Immature natural killer cell (primary cell): ENCODE data around the gene GSC. TPM values are rescaled to one million over a fixed set of nuclear protein-coding genes. Genes with fewer than 3 reads are reported as not detected.
"Not testable (repeated sequence)": the region's sequence is repeated elsewhere in the genome, so short reads cannot be mapped to it uniquely, and the experiment has no call there.

ENCODE experiments used
- DNase-seq, 3 donors: peaks; one replicate each; pipeline ENCODE4 v3.0.0; 2022; ENCODE audit warnings: mixed read lengths in 1 of 3
- H3K27ac Mint-ChIP-seq, 6 donors: one replicate each; pipeline ENCODE4 v1.8.0; 2020; ENCODE audit warnings: mixed read lengths in 6 of 6, mild to moderate bottlenecking in 5 of 6, inconsistent platforms in 4 of 6, moderate library complexity in 3 of 6
- H3K27me3 Mint-ChIP-seq, 3 donors: one replicate each; pipeline ENCODE4 v1.8.0; 2020 to 2021; ENCODE audit warnings: low read depth in 3 of 3, mild to moderate bottlenecking in 3 of 3, mixed read lengths in 3 of 3, moderate library complexity in 3 of 3, inconsistent platforms in 1 of 3
- H3K36me3 Mint-ChIP-seq, 3 donors: one replicate each; pipeline ENCODE4 v1.8.0; 2020; ENCODE audit warnings: mixed read lengths in 3 of 3, inconsistent platforms in 2 of 3, mild to moderate bottlenecking in 2 of 3
- H3K4me1 Mint-ChIP-seq, 2 donors: one replicate each; pipeline ENCODE4 v1.8.0; 2020; ENCODE audit warnings: inconsistent platforms in 2 of 2, mild to moderate bottlenecking in 2 of 2, mixed read lengths in 2 of 2, moderate library complexity in 1 of 2
- H3K4me3 Mint-ChIP-seq, 5 donors: one replicate each; pipeline ENCODE4 v1.8.0; 2020; ENCODE audit warnings: mild to moderate bottlenecking in 5 of 5, mixed read lengths in 5 of 5, inconsistent platforms in 3 of 5, moderate library complexity in 3 of 5
- H3K9me3 Mint-ChIP-seq, 6 donors: one replicate each; pipeline ENCODE4 v1.8.0; 2020; ENCODE audit warnings: mild to moderate bottlenecking in 6 of 6, mixed read lengths in 6 of 6, inconsistent platforms in 4 of 6, moderate library complexity in 3 of 6
- polyA plus RNA-seq, 3 donors: library from polyadenylated mRNA; unstranded; fragments of 300-500 nt; fragmentation: Illumina TruSeq; gene quantifications; one replicate each; pipeline ENCODE4 v1.2.3, GENCODE V29; 2021

The GSC gene
- polyA plus RNA-seq, 3 donors from 2014 or later, result not detected

- Mint-ChIP-seq H3K9me3 (no peaks in the 10 kb centered on the region), H3K4me1 (no peaks in the 10 kb centered on the region), H3K4me3 (no peak overlapping the region), H3K27me3 (peaks cover 4 to 6% (median 5%) of the 10 kb centered on the region in 3 donors), H3K27ac (no peak overlapping the region), H3K36me3 (no peaks in the 10 kb centered on the region)
- no peak for DNase-seq
Observed at GRCh38 chr14:94748667-94749347, 21.1 kb downstream of the GSC start.

GRCh38 chr14:94747739-94748138 is 22.2 kb downstream of the GSC start:
- Mint-ChIP-seq H3K36me3 (no peaks in the 10 kb centered on the region), H3K9me3 (no peaks in the 10 kb centered on the region), H3K27me3 (peaks cover 4 to 6% (median 5%) of the 10 kb centered on the region in 3 donors), H3K27ac (no peak overlapping the region), H3K4me1 (no peaks in the 10 kb centered on the region), H3K4me3 (no peak overlapping the region)
- no peak for DNase-seq

- not testable (repeated sequence) for DNase-seq, H3K27me3 Mint-ChIP-seq, H3K27ac Mint-ChIP-seq, H3K4me3 Mint-ChIP-seq, H3K4me1 Mint-ChIP-seq, H3K36me3 Mint-ChIP-seq, H3K9me3 Mint-ChIP-seq
Observed at GRCh38 chr14:94747153-94747552, 22.8 kb downstream of the GSC start.

GRCh38 chr14:94746131-94746530 is 23.8 kb downstream of the GSC start:
- no peak overlapping the region for H3K27ac Mint-ChIP-seq
- H3K36me3 Mint-ChIP-seq, result no peaks in the 10 kb centered on the region
- DNase-seq, result no peak
- peaks cover 5 to 6% (median 5%) of the 10 kb centered on the region in 3 donors for H3K27me3 Mint-ChIP-seq
- no peak overlapping the region for H3K4me3 Mint-ChIP-seq
- no peaks in the 10 kb centered on the region for H3K9me3 Mint-ChIP-seq
- H3K4me1 Mint-ChIP-seq, result no peaks in the 10 kb centered on the region

DNA sequence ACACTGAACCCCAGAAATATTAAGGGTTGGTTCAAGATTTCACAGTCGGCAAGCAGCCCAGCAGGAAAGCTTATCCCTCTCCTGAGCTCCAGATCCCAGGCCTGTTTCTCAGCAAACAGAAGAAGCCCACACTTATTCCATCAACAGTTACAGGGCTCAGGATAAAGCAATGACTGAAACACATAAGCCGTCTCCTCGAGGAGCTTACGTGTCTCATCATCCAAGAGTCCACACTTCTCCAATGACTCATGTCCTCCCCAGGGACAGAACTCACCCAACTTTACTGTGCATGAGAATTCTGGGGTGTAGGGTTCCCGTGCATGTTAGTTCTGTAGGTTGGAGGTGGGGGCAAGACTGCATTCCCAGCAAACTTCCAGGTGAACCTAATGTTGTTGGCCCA is 31.2 kb downstream of the GSC start:
- H3K27me3 Mint-ChIP-seq, result peaks cover 0 to 5% (median 3%) of the 10 kb centered on the region in 3 donors
- no peak overlapping the region for H3K4me3 Mint-ChIP-seq
- no peak for DNase-seq
- no peak overlapping the region for H3K27ac Mint-ChIP-seq
- H3K36me3 Mint-ChIP-seq, result no peaks in the 10 kb centered on the region
- no peaks in the 10 kb centered on the region for H3K4me1 Mint-ChIP-seq
- H3K9me3 Mint-ChIP-seq, result no peaks in the 10 kb centered on the region

DNA sequence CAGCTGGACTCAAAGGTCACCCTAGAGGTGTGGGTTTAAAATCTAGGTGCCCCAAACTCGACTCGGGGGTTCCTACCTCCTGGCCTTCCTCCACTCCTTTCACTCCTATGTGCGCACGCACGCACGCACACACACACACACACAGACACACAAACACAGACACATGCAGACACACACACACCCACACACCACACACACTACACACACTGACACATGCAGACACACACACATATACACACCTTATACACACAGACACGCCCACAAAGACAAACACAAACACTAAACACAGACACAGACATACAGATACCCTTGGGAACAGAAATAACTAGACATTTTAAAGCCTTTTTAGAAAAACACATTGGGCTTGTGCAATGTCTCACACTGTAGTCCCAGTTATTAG is 31.8 kb downstream of the GSC start:
- Mint-ChIP-seq H3K27ac (no peak overlapping the region), H3K27me3 (peaks cover 0 to 5% (median 5%) of the 10 kb centered on the region in 3 donors), H3K4me3 (no peak overlapping the region), H3K36me3 (no peaks in the 10 kb centered on the region), H3K4me1 (no peaks in the 10 kb centered on the region), H3K9me3 (no peaks in the 10 kb centered on the region)
- no peak for DNase-seq

GRCh38 chr14:94728950-94729349 is 41.0 kb downstream of the GSC start:
- no peaks in the 10 kb centered on the region for H3K36me3 Mint-ChIP-seq
- DNase-seq, result no peak

DNA sequence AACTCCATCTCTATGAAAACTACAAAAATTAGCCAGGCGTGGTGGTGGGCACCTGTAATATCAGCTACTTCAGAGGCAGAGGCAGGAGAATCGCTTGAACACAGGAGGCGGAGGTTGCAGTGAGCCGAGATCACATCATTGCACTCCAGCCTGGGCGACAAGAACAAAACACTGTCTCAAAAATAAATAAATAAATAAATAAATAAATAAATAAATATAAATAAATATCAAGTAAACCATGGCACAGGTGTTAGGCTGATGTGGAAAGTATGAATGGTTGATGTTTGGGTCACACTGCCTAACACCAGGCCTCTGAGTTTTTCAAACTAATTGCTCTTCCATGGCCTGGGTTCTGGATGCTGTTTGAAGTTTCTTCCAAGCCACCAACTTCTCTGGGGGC is 41.5 kb downstream of the GSC start:
- not testable (repeated sequence) for H3K4me1 Mint-ChIP-seq, H3K36me3 Mint-ChIP-seq, H3K4me3 Mint-ChIP-seq, H3K27ac Mint-ChIP-seq, H3K27me3 Mint-ChIP-seq, H3K9me3 Mint-ChIP-seq, DNase-seq

More at GRCh38 chr14:94728950-94729349, 41.0 kb downstream of the GSC start:
- peaks cover 0 to 8% (median 6%) of the 10 kb centered on the region in 3 donors for H3K27me3 Mint-ChIP-seq
- no peaks in the 10 kb centered on the region for H3K4me1 Mint-ChIP-seq
- H3K27ac Mint-ChIP-seq, result no peak overlapping the region
- H3K4me3 Mint-ChIP-seq, result no peak overlapping the region
- peaks cover 0 to 2% (median 0%) of the 10 kb centered on the region in 6 donors for H3K9me3 Mint-ChIP-seq

DNA sequence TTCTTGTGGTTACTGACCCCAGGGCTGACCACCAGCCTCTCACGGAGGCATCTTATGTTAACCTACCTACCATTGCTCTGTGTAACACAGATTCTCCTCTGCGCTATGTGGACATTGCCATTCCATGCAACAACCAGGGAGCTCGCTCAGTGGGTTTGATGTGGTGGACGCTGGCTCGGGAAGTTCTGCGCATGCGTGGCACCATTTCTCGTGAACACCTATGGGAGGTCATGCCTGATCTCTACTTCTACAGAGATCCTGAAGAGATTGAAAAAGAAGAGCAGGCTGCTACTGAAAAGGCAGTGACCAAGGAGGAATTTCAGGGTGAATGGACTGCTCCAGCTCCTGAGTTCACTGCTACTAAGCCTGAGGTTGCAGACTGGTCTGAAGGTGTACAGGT is 43.3 kb downstream of the GSC start:
- H3K27ac Mint-ChIP-seq, H3K9me3 Mint-ChIP-seq, H3K27me3 Mint-ChIP-seq, H3K4me3 Mint-ChIP-seq, H3K4me1 Mint-ChIP-seq, DNase-seq, H3K36me3 Mint-ChIP-seq: not testable (repeated sequence)

GRCh38 chr14:94724993-94725392 is 44.9 kb downstream of the GSC start:
- Mint-ChIP-seq H3K36me3 (no peaks in the 10 kb centered on the region), H3K4me1 (no peaks in the 10 kb centered on the region), H3K27ac (peak overlapping the region in 1 of 6 donors; percentile 7), H3K27me3 (peaks cover 0 to 4% (median 3%) of the 10 kb centered on the region in 3 donors), H3K9me3 (no peaks in the 10 kb centered on the region), H3K4me3 (no peak overlapping the region)
- no peak for DNase-seq

DNA sequence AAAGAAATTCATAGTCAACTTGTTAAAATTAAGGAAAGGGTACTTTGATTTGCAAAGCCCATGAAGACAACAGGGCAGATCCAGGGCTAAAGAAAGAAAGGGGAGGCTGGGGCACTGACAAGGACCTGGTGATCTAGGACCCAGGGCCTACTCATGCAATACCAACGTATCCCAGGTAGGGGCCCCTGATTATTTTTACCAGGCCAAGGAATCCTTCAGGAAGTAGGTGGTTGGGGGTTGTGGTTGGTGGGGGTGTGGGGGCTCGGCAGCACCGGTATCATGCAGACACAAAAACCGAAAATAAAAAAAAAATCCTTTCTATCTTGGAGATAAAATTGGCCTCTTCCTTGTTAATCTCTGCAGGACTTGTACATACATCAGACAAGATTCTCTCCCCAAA is 47.5 kb downstream of the GSC start:
- Mint-ChIP-seq H3K4me1 (no peaks in the 10 kb centered on the region), H3K27ac (no peak overlapping the region)
- no peak for DNase-seq

More for the DNA sequence above, 47.5 kb downstream of the GSC start:
- Mint-ChIP-seq H3K27me3 (peaks cover 0 to 5% (median 3%) of the 10 kb centered on the region in 3 donors), H3K36me3 (no peaks in the 10 kb centered on the region), H3K4me3 (no peak overlapping the region), H3K9me3 (no peaks in the 10 kb centered on the region)

Other genes with a start within 250 kb of the GSC start
- gene SERPINA4, start 208.7 kb downstream of the GSC start, polyA plus RNA-seq, result not detected
- gene SERPINA5, start 188.7 kb downstream of the GSC start, polyA plus RNA-seq, result not detected
- gene SERPINA3, start 157.7 kb downstream of the GSC start, polyA plus RNA-seq, result not detected